CD4-positive, alpha-beta T cell (primary cell): Measurements from ENCODE around the gene CSNK1A1. TPM values are rescaled to one million over a fixed set of nuclear protein-coding genes. Genes with fewer than 3 reads are reported as not detected.

ENCODE experiments used
- ATAC-seq: fragments of 200-7000 bp; cut with Tn5 transposase; one replicate; pipeline ENCODE4 v1.10.0; 2022; ENCODE audit warnings: mild to moderate bottlenecking; ENCODE audit not compliant: poor library complexity
- CTCF ChIA-PET: fragments of 350-600 bp; sonication (Branson Sonifier 250); formaldehyde crosslinking; loops from one replicate; lab custom pipeline; 2021; ENCODE audit warnings: antibody characterized with exemption, inconsistent platforms; lab: Charles Lee
- POLR2A ChIA-PET: fragments of 350-600 bp; sonication (Branson Sonifier 250); formaldehyde crosslinking; loops from one replicate; lab custom pipeline; 2021; ENCODE audit warnings: antibody characterized with exemption, inconsistent platforms; lab: Charles Lee
- DNase-seq, 14 experiments: peaks; one replicate each; pipeline ENCODE4 v3.0.0-alpha.2; 2013 to 2020; ENCODE audit warnings: mixed read lengths in 2 of 14
- H3K27ac ChIP-seq, 2 donors: one replicate each; pipeline versions ENCODE4 v1.5.1 to v1.7.0; 2013; ENCODE audit warnings: low read length in 2 of 2, low read depth in 1 of 2, mild to moderate bottlenecking in 1 of 2
- H3K27me3 ChIP-seq, 2 experiments: 1 replicate in 1 of 2; 2 replicates in 1 of 2; pipeline versions ENCODE4 v1.6.1 to v1.7.0; 2013; ENCODE audit warnings: low read length in 2 of 2, control low read depth in 1 of 2, mild to moderate bottlenecking in 1 of 2, moderate library complexity in 1 of 2; ENCODE audit not compliant: insufficient read depth in 2 of 2, control insufficient read depth in 1 of 2
- H3K36me3 ChIP-seq: one replicate; pipeline ENCODE4 v1.6.1; 2013; ENCODE audit warnings: low read length, control low read depth; ENCODE audit not compliant: insufficient read depth
- H3K4me1 ChIP-seq: one replicate; pipeline ENCODE4 v1.6.1; 2013; ENCODE audit warnings: low read length, control low read depth; ENCODE audit not compliant: insufficient read depth
- H3K4me3 ChIP-seq: one replicate; pipeline ENCODE4 v1.5.1; 2013; ENCODE audit warnings: mild to moderate bottlenecking, low read length, moderate library complexity
- H3K9me3 ChIP-seq, 2 experiments: 1 replicate in 1 of 2; 2 replicates in 1 of 2; pipeline versions ENCODE4 v1.6.1 to v1.7.0; 2013; ENCODE audit warnings: low read length in 2 of 2, mild to moderate bottlenecking in 2 of 2, control low read depth in 1 of 2, moderate library complexity in 1 of 2; ENCODE audit not compliant: control insufficient read depth in 1 of 2, insufficient read depth in 1 of 2
- H3K27ac Mint-ChIP-seq: one replicate; pipeline ENCODE4 v1.8.0; 2020; ENCODE audit warnings: mixed read lengths
- H3K27me3 Mint-ChIP-seq: one replicate; pipeline ENCODE4 v1.8.0; 2021; ENCODE audit warnings: mixed read lengths
- H3K36me3 Mint-ChIP-seq: one replicate; pipeline ENCODE4 v1.8.0; 2021; ENCODE audit warnings: low read depth, mixed read lengths
- H3K4me1 Mint-ChIP-seq: one replicate; pipeline ENCODE4 v1.8.0; 2021; ENCODE audit warnings: low read depth, mixed read lengths
- H3K4me3 Mint-ChIP-seq: one replicate; pipeline ENCODE4 v1.8.0; 2020; ENCODE audit warnings: mild to moderate bottlenecking, mixed read lengths
- H3K9me3 Mint-ChIP-seq: one replicate; pipeline ENCODE4 v1.8.0; 2020; ENCODE audit warnings: mixed read lengths
- CTCF ChIP-seq: fragments of 200-600 bp; IDR thresholded peaks from one replicate; pipeline ENCODE4 v1.8.0; 2022; ENCODE audit warnings: antibody characterized with exemption, mild to moderate bottlenecking
- intact Hi-C, 2 experiments: fragments of 100-400 bp; cut with DNase I in 1 of 2; cut with micrococcal nuclease in 1 of 2; formaldehyde crosslinking; loops; one replicate each; pipeline versions ENCODE4 v1.15.1 to v1.9.0; 2023 to 2025; cut with DNase I, micrococcal nuclease
- total RNA-seq, 174 experiments: library from RNA in 2 of 174; stranded (reverse) in 2 of 174; gene quantifications; one replicate each; pipeline ENCODE4 v1.2.3 and lab custom pipeline; 2021 to 2026

The CSNK1A1 gene
- total RNA-seq, 2 experiments from 2014 or later: 201 to 217 TPM

GRCh38 chr5:149489605-149490037 lies 61.6 kb downstream of the CSNK1A1 start:
- Histone ChIP-seq H3K36me3 (peaks cover 16% of the 10 kb centered on the region), H3K4me3 (no peak overlapping the region), H3K4me1 (no peaks in the 10 kb centered on the region), H3K9me3 (no peaks in the 10 kb centered on the region), H3K27me3 (no peaks in the 10 kb centered on the region), H3K27ac (no peak overlapping the region)
- Mint-ChIP-seq H3K4me1 (peaks cover 15% of the 10 kb centered on the region), H3K27ac (peak overlapping the region; percentile 31), H3K27me3 (no peaks in the 10 kb centered on the region), H3K9me3 (no peaks in the 10 kb centered on the region), H3K36me3 (peaks cover 14% of the 10 kb centered on the region), H3K4me3 (no peak overlapping the region)
- no peak for DNase-seq
- intact Hi-C loops: loop anchor here in 1 of 2 experiments (5.0 kb wide), 1 partner anchor 63 kb away; the partner anchor contains the start of gene CSNK1A1
- no peak for ATAC-seq
- TF ChIP-seq CTCF: no peak
- POLR2A ChIA-PET: no interaction called here
- CTCF ChIA-PET: no interaction called here

- POLR2A ChIA-PET: no interaction called here
- intact Hi-C loops: no loop called here
- Mint-ChIP-seq H3K4me3 (no peak overlapping the region), H3K9me3 (no peaks in the 10 kb centered on the region), H3K4me1 (peaks cover 15% of the 10 kb centered on the region), H3K27ac (peak overlapping the region; percentile 31), H3K27me3 (no peaks in the 10 kb centered on the region), H3K36me3 (peaks cover 7% of the 10 kb centered on the region)
- TF ChIP-seq CTCF: no peak
- Histone ChIP-seq H3K4me1 (no peaks in the 10 kb centered on the region), H3K4me3 (no peak overlapping the region), H3K36me3 (peaks cover 11% of the 10 kb centered on the region), H3K27ac (no peak overlapping the region), H3K9me3 (no peaks in the 10 kb centered on the region), H3K27me3 (no peaks in the 10 kb centered on the region)
- CTCF ChIA-PET: no interaction called here
- ATAC-seq (no peak), DNase-seq (no peak)
Measured at GRCh38 chr5:149488645-149489306, 62.5 kb downstream of the CSNK1A1 start.

- Mint-ChIP-seq H3K4me3 (no peak overlapping the region), H3K27me3 (no peaks in the 10 kb centered on the region), H3K36me3 (no peaks in the 10 kb centered on the region), H3K4me1 (peaks cover 15% of the 10 kb centered on the region), H3K27ac (no peak overlapping the region), H3K9me3 (no peaks in the 10 kb centered on the region)
- no peaks in the 10 kb centered on the region for H3K27me3 ChIP-seq
- peaks cover 4% of the 10 kb centered on the region for H3K36me3 ChIP-seq
- no peak overlapping the region for H3K4me3 ChIP-seq
- no peak for TF ChIP-seq CTCF
- ChIA-PET POLR2A (interaction anchor here (1.5 kb wide), 1 partner anchor 62 kb away, joined by 6 read pairs; no protein-coding TSS in a partner anchor), CTCF (no interaction called here)
- ATAC-seq (no peak), DNase-seq (no peak)
- H3K27ac ChIP-seq: no peak overlapping the region
- intact Hi-C loops: no loop called here
- H3K9me3 ChIP-seq: no peaks in the 10 kb centered on the region
- H3K4me1 ChIP-seq: no peaks in the 10 kb centered on the region
Measured at GRCh38 chr5:149487672-149488071, 63.6 kb downstream of the CSNK1A1 start.
